Measurements from ENCODE around the gene C3orf49.
A peak's percentile ranks its signal among the peaks of the same experiment; 100 is the strongest.

The C3orf49 gene

DNA sequence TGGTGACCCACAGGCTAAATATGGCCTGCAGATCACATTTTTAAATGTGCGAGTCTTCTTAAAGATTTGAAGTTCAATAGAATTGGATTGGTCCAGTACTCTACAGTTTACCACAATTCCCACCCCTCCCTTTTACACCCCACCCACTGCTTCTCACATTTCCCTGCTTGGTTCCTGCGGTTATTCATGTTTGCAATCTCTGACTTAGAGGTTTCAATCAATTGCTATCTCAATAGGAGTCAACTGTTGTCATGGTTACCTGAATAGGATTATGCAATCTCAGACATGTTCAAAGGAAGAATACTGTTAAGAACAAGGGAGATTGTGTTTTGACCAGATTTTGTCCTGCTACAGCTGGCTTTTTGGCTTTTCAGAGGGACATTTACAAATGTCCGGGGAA is 4.9 kb upstream of the C3orf49 start:
- in situ Hi-C loops (cut with HindIII; ENCODE audit: low sequenced_read_pairs), result no loop called here
- no peak overlapping the region for H3K4me3 ChIP-seq (ENCODE audit: low read depth, low read length)
- no peak for DNase-seq (ENCODE audit: low read depth)
- TF ChIP-seq CTCF (IDR thresholded peaks at IDR 0.05; ENCODE audit: low read depth, low read length, missing control alignments), result no peak

- no peak overlapping the region for H3K4me3 ChIP-seq (ENCODE audit: low read depth, low read length)
- in situ Hi-C loops (cut with HindIII; ENCODE audit: low sequenced_read_pairs), result no loop called here
- no peak for TF ChIP-seq CTCF (IDR thresholded peaks at IDR 0.05; ENCODE audit: low read depth, low read length, missing control alignments)
- DNase-seq (ENCODE audit: low read depth), result no peak
Measured at GRCh38 chr3:63817225-63817624, 1.9 kb upstream of the C3orf49 start.

DNA sequence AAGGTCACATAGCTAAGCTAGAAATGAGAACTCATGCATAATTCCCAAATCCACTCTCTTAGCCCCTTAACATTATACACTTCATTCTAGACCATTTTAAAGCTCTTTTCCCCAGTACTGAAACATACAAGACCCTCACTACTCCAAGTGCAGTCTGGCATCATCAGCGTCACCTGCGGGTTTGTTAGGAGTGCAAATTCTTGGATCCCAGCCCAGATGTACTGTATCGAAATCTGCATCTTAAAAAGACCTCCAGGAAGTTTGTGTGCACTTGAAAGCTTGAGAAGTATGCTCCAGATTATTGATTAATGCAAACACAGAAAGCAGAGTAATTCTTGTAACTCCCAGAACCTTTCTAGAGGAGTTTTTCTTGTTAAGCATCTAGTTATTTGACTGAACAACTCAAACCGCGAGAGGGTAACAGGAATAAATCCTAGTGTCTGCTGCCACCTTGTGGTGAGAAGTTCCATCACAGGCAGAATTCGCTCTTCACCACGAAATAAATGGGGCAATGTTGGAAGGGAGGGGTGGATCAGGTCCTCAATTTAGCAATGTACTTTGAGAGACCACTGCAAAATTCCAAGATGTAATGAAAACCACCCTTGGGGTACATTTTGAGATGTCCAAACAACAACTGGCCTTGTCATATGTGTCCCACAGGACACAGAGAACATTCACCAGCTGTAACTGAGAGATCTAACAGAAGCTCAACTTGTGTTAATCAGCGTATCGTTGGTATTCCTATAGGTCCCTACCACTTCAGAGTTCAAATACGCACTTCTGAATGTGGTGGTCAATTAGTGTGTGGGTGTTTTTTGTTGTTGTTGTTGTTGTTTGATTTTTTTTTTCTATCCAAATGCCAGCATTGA is 583 bp upstream of the C3orf49 start:
- peak; percentile 76 for TF ChIP-seq CTCF (IDR thresholded peaks at IDR 0.05; ENCODE audit: low read depth, low read length, missing control alignments)
- in situ Hi-C loops (cut with HindIII; ENCODE audit: low sequenced_read_pairs), result no loop called here
- H3K4me3 ChIP-seq (ENCODE audit: low read depth, low read length), result no peak overlapping the region
- peak; percentile 35 for DNase-seq (ENCODE audit: low read depth)

- no peak overlapping the region for H3K4me3 ChIP-seq (ENCODE audit: low read depth, low read length)
- DNase-seq (ENCODE audit: low read depth), result peak; percentile 29
- in situ Hi-C loops (cut with HindIII; ENCODE audit: low sequenced_read_pairs), result no loop called here
- TF ChIP-seq CTCF (IDR thresholded peaks at IDR 0.05; ENCODE audit: low read depth, low read length, missing control alignments), result no peak
Measured at GRCh38 chr3:63824309-63824708, 5.2 kb downstream of the C3orf49 start.

DNA sequence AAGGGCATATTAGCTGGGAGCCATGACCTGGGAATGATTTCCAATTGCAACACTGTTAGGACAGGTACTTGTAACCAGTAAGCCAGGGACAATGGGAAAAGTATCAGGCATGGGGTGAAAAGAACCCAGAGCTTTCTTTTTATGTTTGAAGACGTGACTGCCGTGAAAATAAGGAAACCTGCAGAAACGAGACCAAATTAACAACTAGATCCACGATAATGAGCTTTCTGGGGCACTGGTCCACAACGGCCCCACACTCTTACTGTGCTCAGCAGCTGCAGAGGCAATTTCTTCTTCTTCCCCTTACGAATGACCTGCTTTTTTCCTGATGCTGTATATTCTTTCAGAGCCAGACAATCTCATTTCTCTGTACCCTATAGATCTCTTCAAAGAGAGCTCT is 11.4 kb downstream of the C3orf49 start:
- no peak overlapping the region for H3K4me3 ChIP-seq (ENCODE audit: low read depth, low read length)
- in situ Hi-C loops (cut with HindIII; ENCODE audit: low sequenced_read_pairs), result no loop called here
- TF ChIP-seq CTCF (IDR thresholded peaks at IDR 0.05; ENCODE audit: low read depth, low read length, missing control alignments), result no peak
- DNase-seq (ENCODE audit: low read depth), result no peak

DNA sequence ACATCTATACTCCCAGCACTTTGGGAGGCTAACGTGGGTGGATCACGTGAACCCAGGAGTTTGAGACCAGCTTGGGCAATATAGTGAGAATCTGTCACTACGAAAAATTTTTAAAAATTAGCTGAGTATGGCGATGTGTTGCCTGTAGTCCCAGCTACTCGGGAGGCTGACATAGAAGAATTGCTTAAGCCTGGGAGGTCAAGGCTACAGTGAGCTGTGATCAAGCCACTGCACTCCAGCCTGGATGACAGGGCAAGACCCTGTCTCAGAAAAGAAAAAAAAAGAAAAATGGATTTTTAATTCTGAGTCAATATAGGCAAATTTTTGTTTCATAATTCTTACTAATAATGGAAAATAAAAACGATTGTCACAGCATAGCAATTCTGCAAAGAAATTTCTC is 13.3 kb downstream of the C3orf49 start:
- in situ Hi-C loops (cut with HindIII; ENCODE audit: low sequenced_read_pairs), result no loop called here
- H3K4me3 ChIP-seq (ENCODE audit: low read depth, low read length), result no peak overlapping the region
- TF ChIP-seq CTCF (IDR thresholded peaks at IDR 0.05; ENCODE audit: low read depth, low read length, missing control alignments), result no peak

More for the DNA sequence above, 13.3 kb downstream of the C3orf49 start:
- no peak for DNase-seq (ENCODE audit: low read depth)

Measured in astrocyte of the cerebellum (primary cell).